ENCODE data around the gene RNF26.
"Not testable (repeated sequence)": the region's sequence is repeated elsewhere in the genome, so short reads cannot be mapped to it uniquely, and the experiment has no call there.

RNF26 gene

DNA sequence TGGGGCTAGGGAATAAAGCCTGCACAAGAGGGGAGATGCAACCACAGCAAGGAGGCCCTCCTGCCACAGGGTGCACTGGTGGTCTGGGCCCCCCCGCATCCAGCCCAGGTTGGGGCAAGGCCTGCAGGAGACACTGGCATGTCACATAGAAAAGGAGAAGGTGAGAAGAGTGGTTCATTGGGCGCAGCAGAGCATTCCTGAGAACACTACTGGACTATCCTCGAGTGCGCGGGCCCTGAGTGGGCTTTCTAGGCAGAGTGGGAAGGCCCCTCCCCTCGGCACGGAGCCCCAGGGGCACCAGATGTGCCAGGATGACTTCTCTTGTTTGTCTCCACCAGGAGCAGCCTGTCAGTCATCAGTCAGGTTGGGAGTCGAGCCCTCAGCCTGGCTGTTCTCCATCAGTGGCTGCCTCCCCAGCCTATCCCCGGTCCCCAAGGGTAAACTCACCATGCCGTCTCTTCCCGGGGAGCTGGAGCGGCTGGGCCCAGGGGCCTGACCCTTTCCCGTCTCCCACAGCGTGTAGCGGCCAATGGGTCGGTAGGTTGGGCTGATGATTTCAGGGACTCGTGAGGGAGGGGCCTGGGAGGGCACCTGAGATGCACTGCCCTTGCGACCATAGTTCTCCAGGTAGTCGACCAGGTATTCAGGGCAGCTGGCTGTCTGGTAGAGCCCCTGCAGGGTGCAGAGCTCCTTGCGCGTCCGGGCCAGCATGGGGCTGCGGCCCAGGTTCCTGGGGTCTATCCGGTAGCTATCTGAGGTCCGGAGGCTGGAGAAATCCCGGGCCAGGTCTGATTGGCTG, 38.1 kb downstream of the RNF26 start:
- no peak for DNase-seq

DNA sequence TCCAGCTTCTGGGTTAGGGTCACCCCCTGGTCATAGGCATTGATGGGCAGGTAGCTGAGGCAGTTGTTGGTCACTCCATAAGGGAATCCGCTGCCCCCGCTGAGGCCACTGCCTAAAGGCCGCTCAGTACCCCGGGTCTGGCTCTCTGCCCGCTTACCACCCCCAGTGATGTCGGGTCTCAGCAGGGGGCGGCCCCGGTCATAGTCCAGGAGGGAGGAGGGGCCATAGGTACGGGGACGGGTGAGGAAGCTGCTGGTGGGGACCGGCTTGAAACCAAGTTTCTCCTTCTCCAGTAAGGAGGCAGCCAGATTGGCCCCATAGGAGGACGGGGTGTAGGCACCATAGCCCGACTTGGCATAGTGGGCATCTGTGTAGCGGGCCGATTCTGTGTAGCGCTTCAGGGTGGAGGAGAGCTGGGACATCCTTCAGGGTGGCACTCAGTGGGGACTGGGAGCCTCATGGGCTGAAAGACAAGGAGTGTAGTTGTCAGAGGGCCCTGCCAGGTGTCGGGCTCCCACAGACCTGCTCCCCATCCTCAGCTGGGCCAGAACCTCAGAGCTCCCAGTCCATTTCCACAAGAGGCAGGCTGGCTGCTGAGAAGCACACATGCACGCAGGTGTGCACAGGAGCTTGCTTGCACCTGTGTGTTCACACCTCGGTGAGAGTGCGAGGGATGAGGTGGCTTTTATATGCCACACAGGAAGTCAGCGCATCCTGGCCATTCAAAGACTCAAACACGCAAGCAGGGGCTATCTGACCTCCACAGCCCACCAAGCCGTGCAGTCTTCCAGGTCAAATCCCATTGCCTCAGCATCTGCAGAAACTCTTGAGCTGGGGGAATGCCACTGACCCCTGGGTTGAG, 39.0 kb downstream of the RNF26 start:
- DNase-seq: no peak

DNA sequence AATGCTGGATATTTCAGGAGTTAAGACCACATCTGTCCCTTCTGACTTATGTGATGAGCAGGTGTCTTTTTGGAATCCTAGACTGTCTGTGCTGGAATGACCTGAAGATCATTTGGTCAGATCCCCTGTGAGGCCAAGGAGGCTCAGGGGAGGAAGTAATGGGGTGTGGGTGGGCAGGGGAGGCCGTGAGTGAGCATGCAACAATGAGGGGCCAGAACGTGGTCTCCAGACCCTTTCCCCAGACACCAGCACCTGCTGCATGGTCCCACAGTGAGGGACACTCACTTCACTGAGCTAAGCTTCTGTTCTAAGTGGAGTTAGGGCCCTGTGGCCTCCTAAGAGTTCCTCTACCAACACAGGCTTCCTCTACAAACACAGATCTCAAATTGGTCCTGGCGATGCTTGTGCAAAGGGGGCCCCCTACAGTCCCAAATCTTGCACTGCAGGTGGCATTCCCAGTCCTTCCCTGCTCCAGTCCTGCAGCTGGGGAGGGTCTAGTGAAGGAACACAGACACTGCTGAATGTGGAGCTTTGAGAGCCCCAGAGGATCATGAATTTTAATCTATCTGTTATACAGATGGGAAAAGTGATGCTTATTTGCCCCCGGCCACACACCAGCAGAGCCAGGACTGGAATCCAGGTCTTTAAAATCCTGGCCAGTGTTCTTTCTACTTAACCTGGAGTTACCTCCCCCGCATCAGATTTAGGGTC, 39.7 kb downstream of the RNF26 start:
- peak in 1 of 4 experiments; percentile 12 for DNase-seq

DNA sequence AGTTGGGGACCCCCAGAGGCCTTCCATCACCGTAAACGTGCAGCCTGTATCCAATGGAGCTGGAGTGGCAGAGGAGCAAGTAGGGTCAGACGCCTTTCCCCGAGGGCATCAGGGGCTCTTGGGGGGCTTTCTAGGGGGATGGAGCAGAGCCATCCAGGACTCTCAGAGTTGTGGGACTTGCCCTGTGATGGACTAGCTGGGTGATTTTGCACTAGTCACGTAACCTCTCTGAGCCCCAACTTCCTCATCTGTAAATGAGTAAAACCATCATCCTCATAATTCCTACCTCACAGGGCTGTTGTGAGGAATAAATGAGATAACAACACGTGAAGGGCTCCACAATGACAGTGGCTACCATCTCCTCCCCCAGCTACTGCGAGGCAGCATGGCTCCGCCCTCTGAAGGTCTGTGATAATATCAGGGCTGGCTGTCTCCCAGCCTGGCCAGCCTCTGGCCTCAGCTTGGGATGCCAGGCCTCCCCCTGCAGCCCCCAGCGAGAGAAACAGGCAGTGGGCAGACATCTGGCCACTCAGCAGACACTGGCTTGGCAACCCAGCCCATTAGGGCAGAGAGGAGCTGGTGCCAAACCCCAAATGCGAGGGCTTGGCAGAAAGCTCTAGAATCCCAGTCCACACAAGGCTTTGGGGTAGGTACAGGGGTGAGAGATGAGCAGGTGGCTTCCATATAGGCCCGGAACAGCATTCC, 40.5 kb downstream of the RNF26 start:
- no peak for DNase-seq

DNA sequence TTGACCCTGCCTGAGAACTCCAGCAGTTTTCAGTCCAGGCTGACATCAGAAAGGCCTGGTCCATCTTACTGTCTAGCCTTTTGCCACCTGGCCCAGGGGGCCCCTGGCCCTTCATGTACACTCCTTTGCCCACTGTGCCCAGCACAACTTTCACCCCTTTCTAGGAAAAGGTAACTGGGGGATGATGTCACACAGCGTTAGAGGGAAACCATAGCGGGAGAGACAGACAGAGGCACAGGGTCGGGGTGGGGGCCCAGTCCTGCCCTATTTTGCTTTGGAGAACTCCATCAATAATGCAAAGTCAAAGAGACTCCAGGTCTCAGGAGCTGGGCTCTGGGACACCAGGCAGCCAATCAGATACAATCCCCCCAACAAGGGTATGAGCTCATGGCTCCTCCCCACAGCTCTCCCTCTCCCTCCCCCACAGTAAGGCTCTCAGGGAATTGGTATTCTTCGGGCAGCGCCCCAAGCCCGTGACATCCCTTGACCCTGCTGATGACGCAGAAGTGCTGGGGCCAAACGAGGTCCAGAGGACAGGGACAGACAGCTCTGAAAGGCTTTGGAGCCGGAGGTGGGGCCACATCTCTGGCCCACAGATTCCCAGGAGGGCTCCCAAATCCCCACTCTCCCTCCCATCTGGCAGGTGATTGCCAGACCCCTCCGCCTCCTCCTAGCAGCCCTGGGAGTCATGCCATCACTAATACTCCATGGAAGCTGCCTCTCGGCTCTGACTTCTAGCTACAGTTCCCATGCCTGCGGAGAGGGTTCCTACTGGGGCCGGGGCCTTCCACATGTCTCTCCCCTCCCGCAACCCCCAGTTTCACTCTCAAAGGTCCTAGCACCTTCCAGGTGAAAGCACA, 41.2 kb downstream of the RNF26 start:
- no peak for DNase-seq

DNA sequence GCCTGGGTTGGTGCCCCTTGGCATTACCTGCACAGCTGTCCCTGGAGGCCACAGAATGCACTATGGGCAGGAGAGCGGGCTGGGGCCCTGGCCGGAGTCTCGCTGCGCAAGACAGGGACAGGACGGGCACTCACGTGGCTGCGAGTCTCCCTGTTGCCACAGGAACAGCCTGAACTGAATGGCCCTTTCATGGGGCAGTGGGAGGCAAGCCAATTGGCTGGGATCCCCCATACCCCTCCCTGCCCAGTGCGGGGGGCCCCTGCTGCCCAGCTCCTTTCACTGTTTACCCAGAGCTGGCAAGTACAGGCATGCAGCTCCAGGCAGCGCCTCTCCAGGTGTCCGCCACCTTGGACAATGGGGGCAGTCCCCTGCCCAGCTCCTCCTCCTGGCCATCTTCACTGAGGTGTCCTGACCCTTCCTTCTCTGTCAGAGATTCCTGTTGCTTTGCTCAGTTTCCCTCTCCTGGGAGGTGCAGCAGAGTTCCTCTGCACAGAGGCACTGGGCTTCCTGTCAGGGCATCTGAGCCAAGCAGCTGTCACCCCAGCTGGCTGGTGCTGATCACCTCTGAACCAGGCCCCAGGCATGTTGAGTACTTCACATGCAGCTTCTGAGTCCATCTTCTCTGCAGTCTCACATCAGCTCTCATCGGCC, 42.0 kb downstream of the RNF26 start:
- DNase-seq: no peak

DNA sequence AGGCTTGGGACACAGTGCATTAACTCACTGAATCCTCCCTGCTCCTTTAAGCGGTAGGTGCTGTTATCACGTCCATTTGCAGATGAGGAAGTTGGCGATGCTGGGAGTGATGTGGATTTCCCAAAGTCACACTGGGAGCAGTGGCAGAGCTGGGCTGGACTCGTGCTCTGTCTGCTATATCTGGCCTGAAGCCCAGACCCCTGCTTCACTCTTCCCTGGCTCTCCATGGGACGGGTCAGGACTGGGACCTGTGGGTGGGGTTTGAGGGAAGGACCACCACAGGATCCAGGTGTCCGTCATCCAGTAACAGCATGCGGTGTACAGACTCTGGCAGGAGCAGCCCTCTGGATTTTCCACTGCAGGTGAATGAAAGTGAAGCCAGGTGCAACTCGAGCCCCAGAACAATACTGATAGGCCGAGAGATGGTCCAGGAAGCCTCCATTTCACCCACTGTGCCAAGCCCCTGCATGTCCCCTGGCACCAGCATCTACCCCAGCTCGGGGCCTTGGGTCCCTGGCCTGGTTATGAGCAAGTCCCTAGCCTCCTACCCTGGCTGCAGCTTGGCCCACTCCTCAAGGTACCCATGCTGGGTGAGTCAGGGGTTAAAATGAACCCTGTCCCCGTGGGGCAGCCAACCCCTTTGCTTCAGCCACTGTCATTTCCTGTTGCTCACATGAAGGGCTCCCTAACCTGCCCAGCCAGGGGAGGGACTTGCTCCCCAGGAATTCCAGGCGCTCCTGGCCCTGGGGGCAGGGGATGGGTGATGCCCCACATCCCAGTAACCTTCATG, 43.0 kb downstream of the RNF26 start:
- DNase-seq: no peak

DNA sequence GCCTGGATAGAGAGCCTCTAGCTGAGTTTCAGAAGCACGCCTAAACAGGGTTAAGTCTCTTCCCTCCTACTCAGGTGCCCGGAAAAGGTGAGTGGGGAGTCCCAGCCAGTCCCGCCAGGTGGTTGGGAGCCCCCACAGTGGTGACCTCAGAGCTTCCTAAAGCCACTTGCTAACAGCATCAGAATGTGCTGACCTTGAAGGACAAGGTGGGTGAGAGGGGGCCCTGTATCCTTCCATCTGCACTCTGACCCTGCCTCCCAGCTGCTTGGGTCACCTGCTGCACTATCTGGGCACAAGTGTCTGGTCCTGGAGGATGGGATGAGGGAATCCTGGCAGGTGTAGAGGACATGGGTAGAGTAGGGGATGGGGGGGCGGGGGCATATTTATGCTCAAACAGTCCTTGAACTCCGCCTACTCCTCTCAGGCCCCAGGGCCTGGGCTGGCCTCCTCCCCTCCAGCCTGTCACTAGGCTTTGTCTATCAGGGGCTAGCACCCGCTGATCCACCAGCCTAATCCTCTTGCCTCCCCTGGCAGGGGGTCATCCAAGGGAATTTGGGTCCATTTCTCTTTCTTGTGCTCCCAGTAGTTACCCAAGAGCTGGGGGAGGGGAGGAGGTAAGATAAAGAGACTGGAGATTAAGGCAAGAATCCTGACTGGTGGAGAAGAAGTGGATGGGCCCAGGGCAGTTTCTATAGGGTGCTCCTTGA, 43.8 kb downstream of the RNF26 start:
- no peak for DNase-seq

DNA sequence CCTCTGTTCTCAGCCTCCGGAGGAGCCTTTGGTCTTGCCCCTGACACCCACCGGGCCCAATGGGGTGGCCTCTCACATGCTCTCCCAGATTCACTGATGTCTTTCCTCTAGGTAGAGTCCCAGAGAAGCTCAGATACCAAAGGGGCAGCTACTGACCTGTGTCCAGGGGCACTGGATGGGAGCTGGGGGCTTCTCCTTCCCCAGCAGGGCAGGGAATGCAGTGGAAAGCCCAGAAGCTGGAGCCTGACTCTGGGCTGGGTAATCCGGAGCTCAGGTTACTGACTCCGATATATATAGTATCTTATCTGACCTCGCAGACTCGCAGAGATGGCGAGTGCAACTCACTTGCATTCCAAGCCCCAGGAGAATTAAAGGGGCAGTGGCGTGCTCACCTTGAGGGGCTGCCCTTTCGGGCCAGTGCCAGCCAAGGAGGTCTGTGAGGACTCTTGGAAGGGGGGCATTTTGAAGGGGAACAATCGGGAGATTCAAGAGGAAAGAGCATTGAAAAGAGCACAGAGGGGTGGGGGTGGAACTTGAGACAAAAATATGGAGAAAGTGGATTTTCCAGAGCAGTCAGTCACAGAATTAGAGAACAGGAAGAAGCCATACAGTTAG, 44.6 kb downstream of the RNF26 start:
- no peak for DNase-seq

DNA sequence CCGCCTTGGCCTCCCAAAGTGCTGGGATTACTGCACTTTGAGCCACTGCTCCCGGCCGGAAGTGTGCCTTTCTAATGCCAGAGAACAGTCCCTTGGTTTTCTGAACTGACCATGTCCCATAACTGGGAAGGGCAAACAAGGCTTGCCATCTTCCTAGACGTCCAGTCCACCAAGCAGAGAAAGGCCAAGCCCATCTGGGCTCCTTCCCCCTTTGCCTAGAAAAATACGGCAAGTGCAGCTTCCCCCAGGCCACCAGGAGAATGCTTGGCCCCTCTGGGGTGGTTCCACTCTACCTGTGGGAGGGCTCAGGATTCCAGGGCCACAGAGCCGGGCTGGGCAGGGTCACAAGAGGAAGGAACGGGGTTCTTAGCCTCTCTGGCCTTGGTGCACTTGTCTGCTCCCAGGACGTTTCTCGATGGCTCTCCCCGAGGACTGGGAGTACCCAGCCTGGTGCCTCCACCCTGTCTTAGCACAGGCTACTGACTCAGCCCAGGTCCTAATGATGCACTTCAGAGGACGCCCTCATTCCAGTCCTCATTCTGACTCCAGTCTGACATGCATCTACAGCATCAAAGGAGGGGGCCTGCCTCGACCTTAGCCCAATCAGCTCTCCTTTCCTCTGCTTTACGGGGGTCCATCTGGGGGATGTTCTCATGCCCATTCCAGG, 46.0 kb downstream of the RNF26 start:
- no peak for DNase-seq

DNA sequence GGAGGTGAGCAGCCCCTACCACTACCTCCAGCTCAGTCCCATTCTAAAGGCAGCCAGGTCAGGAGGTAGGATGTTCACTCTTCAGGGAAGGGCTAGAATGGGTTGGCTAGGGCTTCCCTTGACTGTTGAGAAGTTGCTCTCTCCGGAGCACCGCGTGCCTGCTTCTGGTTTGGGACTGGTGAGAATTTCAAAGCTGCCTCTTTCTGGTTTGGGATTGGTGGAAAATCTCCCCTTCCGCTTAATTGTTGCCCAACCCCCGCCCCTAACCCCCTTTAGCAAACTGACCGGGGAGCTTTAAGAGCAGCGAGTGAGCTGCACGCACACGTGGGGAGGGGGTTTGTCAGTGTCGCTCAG, 46.5 kb downstream of the RNF26 start:
- DNase-seq: no peak

DNA sequence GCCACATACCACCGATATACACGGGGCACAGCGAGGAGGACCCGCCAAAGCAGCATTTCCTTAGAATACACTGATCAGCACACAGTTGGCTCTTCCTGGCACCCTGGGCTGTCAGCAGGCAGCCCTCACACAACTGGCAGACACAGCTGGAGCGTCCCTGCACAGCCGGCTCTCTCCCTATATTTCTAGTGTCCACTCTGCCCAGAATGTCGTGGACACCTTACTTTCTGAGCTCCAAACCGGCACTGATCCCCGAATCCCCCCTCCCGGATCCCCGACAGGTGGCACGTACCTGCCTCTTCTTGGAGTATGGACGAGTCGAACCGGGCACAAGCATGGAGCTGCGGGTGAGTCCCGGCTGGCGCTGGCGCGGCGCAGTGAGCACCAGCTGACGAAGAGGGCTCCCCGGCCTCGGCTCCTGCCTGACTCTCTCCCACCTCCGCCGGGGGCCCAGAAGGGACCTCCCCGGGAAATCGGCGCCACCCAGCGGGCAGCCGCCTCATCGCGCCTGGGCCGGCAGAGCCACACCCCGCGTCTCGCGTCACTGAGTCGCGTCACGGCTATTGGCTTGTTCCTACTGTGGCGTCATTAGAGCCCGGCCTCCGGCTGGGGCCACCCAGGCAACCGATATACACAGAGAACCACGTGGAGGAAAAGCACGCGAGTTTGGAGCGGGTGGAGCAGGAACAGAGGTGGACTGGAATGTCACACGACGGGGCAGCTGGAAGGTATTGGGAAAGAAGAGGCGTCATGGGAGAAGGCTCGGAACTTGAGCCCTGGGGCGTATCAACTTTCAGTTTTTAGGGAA, 47.1 kb downstream of the RNF26 start, which contains the start of gene USP2:
Gene USP2, minus strand, starts transcription at position 510 of the 808 bp plus-strand sequence. CDS start 8,210 bp downstream, outside the sequence.
- DNase-seq: peak; percentile 90 to 95 (median 92)

DNA sequence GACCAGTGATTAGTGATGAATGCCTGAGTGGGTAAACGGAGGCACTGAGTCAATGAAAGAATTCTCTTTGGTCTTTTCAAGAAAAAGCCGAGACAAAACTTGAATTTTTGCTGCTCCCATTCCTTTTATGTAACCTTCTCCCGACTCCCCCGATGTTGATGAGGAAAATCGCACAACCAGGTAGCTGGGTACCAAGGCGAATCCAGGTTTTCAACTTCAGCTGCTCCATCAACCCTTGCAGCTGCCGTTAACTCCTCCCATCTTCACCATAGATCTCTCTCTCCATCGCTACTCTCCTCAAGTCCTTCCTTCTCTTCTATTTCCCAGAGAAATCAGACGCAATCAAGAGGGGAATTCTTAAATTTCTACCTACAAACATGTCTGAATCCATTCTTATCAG, 47.8 kb downstream of the RNF26 start:
- DNase-seq: no peak

DNA sequence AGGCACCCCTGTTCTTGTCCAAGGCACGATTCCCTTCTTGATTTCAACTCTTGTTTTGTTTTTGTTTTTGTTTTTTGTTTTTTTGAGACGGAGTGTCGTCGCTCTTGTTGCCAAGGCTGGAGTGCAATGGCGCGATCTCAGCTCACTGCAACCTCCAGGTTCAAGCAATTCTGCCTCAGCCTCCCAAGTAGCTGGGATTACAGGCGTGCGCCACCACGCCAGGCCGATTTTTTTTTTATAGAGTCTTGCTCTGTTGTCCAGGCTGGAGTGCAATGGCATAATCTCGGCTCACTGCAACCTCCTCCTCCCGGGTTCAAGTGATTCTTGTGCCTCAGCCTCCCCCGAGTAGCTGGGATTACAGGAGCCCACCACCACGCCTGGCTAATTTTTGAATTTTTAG, 48.2 kb downstream of the RNF26 start:
- not testable (repeated sequence) for DNase-seq

DNA sequence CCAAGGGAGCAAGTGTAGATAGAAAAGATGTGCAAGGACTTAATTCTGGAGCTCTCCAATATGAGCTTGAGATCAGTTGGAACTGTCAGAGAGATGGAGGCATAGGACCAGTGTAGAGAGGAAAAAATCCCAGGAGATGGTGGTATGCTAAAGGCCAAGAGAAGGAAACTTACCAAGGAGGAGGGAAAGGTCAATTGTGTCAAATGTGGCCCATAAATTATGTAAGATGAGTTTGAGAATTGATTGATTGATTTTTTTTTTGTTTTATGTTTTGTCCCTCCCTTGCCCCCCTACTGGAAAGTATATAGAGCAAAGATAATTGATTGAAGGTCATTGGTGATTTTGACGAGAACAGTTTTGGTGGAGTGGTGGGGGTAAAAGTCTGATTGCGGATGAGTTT, 50.0 kb downstream of the RNF26 start:
- no peak for DNase-seq

All from activated naive CD4-positive, alpha-beta T cell (primary cell).